ENCODE measurements around the gene REXO4.
"Not testable (repeated sequence)": the region's sequence is repeated elsewhere in the genome, so short reads cannot be mapped to it uniquely, and the experiment has no call there.

REXO4 gene

GRCh38 chr9:133384736-133385321, 33.0 kb downstream of the REXO4 start:
- DNase-seq, result no peak

- no peak for DNase-seq
Observed at GRCh38 chr9:133383438-133383837, 34.4 kb downstream of the REXO4 start.

- no peak for DNase-seq
Observed at GRCh38 chr9:133382507-133383141, 35.2 kb downstream of the REXO4 start.

- no peak for DNase-seq
Observed at GRCh38 chr9:133380734-133381133, 37.1 kb downstream of the REXO4 start.

GRCh38 chr9:133379153-133380086, 38.4 kb downstream of the REXO4 start:
- DNase-seq, result no peak

- DNase-seq, result no peak
Observed at GRCh38 chr9:133378408-133378962, 39.3 kb downstream of the REXO4 start.

GRCh38 chr9:133377721-133378216, 40.0 kb downstream of the REXO4 start:
- DNase-seq, result peak; percentile 23

- not testable (repeated sequence) for DNase-seq
Observed at GRCh38 chr9:133377280-133377679, 40.5 kb downstream of the REXO4 start.

GRCh38 chr9:133375724-133376654, 41.8 kb downstream of the REXO4 start, which contains the start of the genes STKLD1 and SURF4:
TSS of gene STKLD1 (plus strand) at chr9:133376366. CDS start at chr9:133376474, 108 bp downstream.
TSS of gene SURF4 (minus strand) at chr9:133376060. CDS start at chr9:133375969, 91 bp downstream.
- peak; percentile 96 for DNase-seq

- peak; percentile 48 for DNase-seq
Observed at GRCh38 chr9:133375116-133375723, 42.6 kb downstream of the REXO4 start.

GRCh38 chr9:133374612-133375115, 43.1 kb downstream of the REXO4 start:
- DNase-seq, result peak; percentile 79

GRCh38 chr9:133372144-133372543, 45.7 kb downstream of the REXO4 start:
- no peak for DNase-seq

- no peak for DNase-seq
Observed at GRCh38 chr9:133371261-133371711, 46.5 kb downstream of the REXO4 start.

- DNase-seq, result no peak
Observed at GRCh38 chr9:133370685-133371084, 47.1 kb downstream of the REXO4 start.

- DNase-seq, result no peak
Observed at GRCh38 chr9:133369933-133370332, 47.9 kb downstream of the REXO4 start.

- DNase-seq, result no peak
Observed at GRCh38 chr9:133369422-133369821, 48.4 kb downstream of the REXO4 start.

- no peak for DNase-seq
Observed at GRCh38 chr9:133368249-133368881, 49.4 kb downstream of the REXO4 start.

GRCh38 chr9:133367778-133368177, 50.0 kb downstream of the REXO4 start:
- no peak for DNase-seq

- DNase-seq, result no peak
Observed at GRCh38 chr9:133367221-133367620, 50.6 kb downstream of the REXO4 start.

- no peak for DNase-seq
Observed at GRCh38 chr9:133366435-133366834, 51.4 kb downstream of the REXO4 start.

Measured in HCEC 1CT (cell line).